Caco-2 (cell line): ENCODE measurements around the gene BICDL2. TPM values are rescaled to one million over a fixed set of nuclear protein-coding genes. Genes with fewer than 3 reads are reported as not detected.

Source experiments
- BruUV-seq: library from RNA; stranded (reverse); fragments of 400-500 nt; replicated peaks from 2 replicates; lab custom pipeline; 2021; lab: Mats Ljungman, UMichigan
- CTCF ChIA-PET: fragments of 300-600 bp; sonication (Branson Sonifier 250); formaldehyde crosslinking; loops from one replicate; lab custom pipeline; 2022; ENCODE audit warnings: antibody characterized with exemption; lab: Charles Lee
- POLR2A ChIA-PET: fragments of 300-600 bp; sonication (Branson Sonifier 250); formaldehyde crosslinking; loops from one replicate; lab custom pipeline; 2022; ENCODE audit warnings: antibody characterized with exemption; lab: Charles Lee
- DNase-seq, 2 experiments: peaks; one replicate each; pipeline versions ENCODE4 v3.0.0 to v3.0.0-alpha.2; 2020 to 2022
- H3K27me3 ChIP-seq: replicated peaks from 2 replicates; pipeline ENCODE4 v1.6.0; 2011; ENCODE audit warnings: low read length; ENCODE audit not compliant: control insufficient read depth, insufficient read depth
- H3K36me3 ChIP-seq: 2 replicates; pipeline ENCODE4 v1.5.1; 2011; ENCODE audit warnings: low read length; ENCODE audit not compliant: control insufficient read depth, insufficient read depth
- H3K4me1 ChIP-seq: fragments of 250-450 bp; sonication (Bioruptor Pico); 2 replicates; pipeline ENCODE4 v1.5.1; 2020; ENCODE audit warnings: mild to moderate bottlenecking
- H3K4me3 ChIP-seq: 2 replicates; pipeline ENCODE4 v1.5.1; 2011; ENCODE audit warnings: low read depth, mild to moderate bottlenecking, control low read depth, low read length
- H3K9me3 ChIP-seq: fragments of 250-450 bp; sonication (Bioruptor Pico); 2 replicates; pipeline ENCODE4 v1.5.1; 2020; ENCODE audit warnings: mild to moderate bottlenecking, moderate library complexity
- H3K27ac Mint-ChIP-seq: one replicate; pipeline ENCODE4 v1.8.0; 2022; ENCODE audit warnings: mixed read lengths; ENCODE audit not compliant: unreplicated experiment
- H3K27me3 Mint-ChIP-seq: one replicate; pipeline ENCODE4 v1.8.0; 2022; ENCODE audit warnings: mixed read lengths; ENCODE audit not compliant: insufficient read depth, unreplicated experiment
- H3K36me3 Mint-ChIP-seq: one replicate; pipeline ENCODE4 v1.8.0; 2022; ENCODE audit warnings: mild to moderate bottlenecking, mixed read lengths; ENCODE audit not compliant: insufficient read depth, unreplicated experiment
- H3K4me1 Mint-ChIP-seq: one replicate; pipeline ENCODE4 v1.8.0; 2022; ENCODE audit warnings: low read depth, mixed read lengths; ENCODE audit not compliant: unreplicated experiment
- H3K4me3 Mint-ChIP-seq: one replicate; pipeline ENCODE4 v1.8.0; 2022; ENCODE audit warnings: mild to moderate bottlenecking, moderate library complexity, mixed read lengths; ENCODE audit not compliant: unreplicated experiment
- H3K9me3 Mint-ChIP-seq: one replicate; pipeline ENCODE4 v1.8.0; 2022; ENCODE audit warnings: mixed read lengths; ENCODE audit not compliant: unreplicated experiment
- CTCF ChIP-seq, 2 experiments: fragments of 200-600 bp in 1 of 2; IDR thresholded peaks; 1 replicate in 1 of 2; 2 replicates in 1 of 2; pipeline versions ENCODE4 v1.5.1 to v1.8.0; 2011 to 2022; ENCODE audit warnings: antibody characterized with exemption in 1 of 2, control low read depth in 1 of 2, inconsistent platforms in 1 of 2, low read depth in 1 of 2, low read length in 1 of 2, mild to moderate bottlenecking in 1 of 2, moderate library complexity in 1 of 2; ENCODE audit not compliant: insufficient read depth in 1 of 2, severe bottlenecking in 1 of 2, unreplicated experiment in 1 of 2
- intact Hi-C: fragments of 100-400 bp; cut with micrococcal nuclease; formaldehyde crosslinking; loops from one replicate; pipeline ENCODE4 v1.10.0; 2022; ENCODE audit not compliant: unreplicated experiment
- total RNA-seq: library from RNA; stranded (reverse); gene quantifications from 2 replicates; pipeline ENCODE4 v1.2.3, GENCODE V29; 2022

Gene BICDL2
- total RNA-seq, 1 experiment from 2014 or later = 10.6 TPM

- no peak for DNase-seq
- no peak for TF ChIP-seq CTCF (IDR thresholded peaks at IDR 0.05; ENCODE audit: insufficient read depth in 1 of 2, low read depth in 1 of 2, low read length in 1 of 2, severe bottlenecking in 1 of 2, unreplicated experiment in 1 of 2)
- Mint-ChIP-seq H3K4me3 (no peak overlapping the region), H3K27ac (no peak overlapping the region), H3K4me1 (peaks cover 8% of the 10 kb centered on the region), H3K9me3 (no peaks in the 10 kb centered on the region), H3K36me3 (peaks cover 7% of the 10 kb centered on the region), H3K27me3 (no peaks in the 10 kb centered on the region)
- peaks cover 60% of the 10 kb centered on the region for H3K4me1 ChIP-seq
- no peaks in the 10 kb centered on the region for H3K36me3 ChIP-seq
- H3K27me3 ChIP-seq = no peaks in the 10 kb centered on the region
- ChIA-PET CTCF (no interaction called here), POLR2A (no interaction called here)
- BruUV-seq = no TSS peak
- H3K9me3 ChIP-seq = no peaks in the 10 kb centered on the region
- H3K4me3 ChIP-seq = no peak overlapping the region
- intact Hi-C loops = no loop called here
These were observed 22.6 kb downstream of the BICDL2 start for GRCh38 chr16:3013998-3014690.

- no TSS peak for BruUV-seq
- CTCF ChIA-PET = no interaction called here
- H3K4me3 Mint-ChIP-seq = no peak overlapping the region
- peaks cover 12% of the 10 kb centered on the region for H3K36me3 Mint-ChIP-seq
- peaks cover 8% of the 10 kb centered on the region for H3K4me1 Mint-ChIP-seq
- Histone ChIP-seq H3K4me1 (peaks cover 66% of the 10 kb centered on the region), H3K9me3 (no peaks in the 10 kb centered on the region), H3K36me3 (no peaks in the 10 kb centered on the region), H3K4me3 (no peak overlapping the region), H3K27me3 (no peaks in the 10 kb centered on the region)
- DNase-seq = no peak
- no peak for TF ChIP-seq CTCF (IDR thresholded peaks at IDR 0.05; ENCODE audit: insufficient read depth in 1 of 2, low read depth in 1 of 2, low read length in 1 of 2, severe bottlenecking in 1 of 2, unreplicated experiment in 1 of 2)
- H3K9me3 Mint-ChIP-seq = no peaks in the 10 kb centered on the region
- H3K27ac Mint-ChIP-seq = no peak overlapping the region
- POLR2A ChIA-PET = no interaction called here
- H3K27me3 Mint-ChIP-seq = no peaks in the 10 kb centered on the region
- intact Hi-C loops = no loop called here
These were observed 23.2 kb downstream of the BICDL2 start for GRCh38 chr16:3013491-3013951.

- intact Hi-C loops = no loop called here
- no peaks in the 10 kb centered on the region for H3K9me3 Mint-ChIP-seq
- DNase-seq = peak in 1 of 2 experiments; percentile 43
- peaks cover 69% of the 10 kb centered on the region for H3K4me1 ChIP-seq
- H3K27me3 ChIP-seq = no peaks in the 10 kb centered on the region
- no peak for TF ChIP-seq CTCF (IDR thresholded peaks at IDR 0.05; ENCODE audit: insufficient read depth in 1 of 2, low read depth in 1 of 2, low read length in 1 of 2, severe bottlenecking in 1 of 2, unreplicated experiment in 1 of 2)
- POLR2A ChIA-PET = no interaction called here
- CTCF ChIA-PET = no interaction called here
- no peak within 1 kb of the TSS for H3K4me3 ChIP-seq
- H3K4me1 Mint-ChIP-seq = peaks cover 14% of the 10 kb centered on the region
- H3K27ac Mint-ChIP-seq = peak within 1 kb of the TSS; percentile 50
- H3K36me3 ChIP-seq = no peaks in the 10 kb centered on the region
- H3K4me3 Mint-ChIP-seq = peak within 1 kb of the TSS; percentile 16
- H3K36me3 Mint-ChIP-seq = peaks cover 13% of the 10 kb centered on the region
- no peaks in the 10 kb centered on the region for H3K9me3 ChIP-seq
- no peaks in the 10 kb centered on the region for H3K27me3 Mint-ChIP-seq
- BruUV-seq = no TSS peak
These were observed 23.8 kb downstream of the BICDL2 start, which contains the start of gene CLDN9 for GRCh38 chr16:3012828-3013420. Gene CLDN9 (plus strand): TSS chr16:3012923. CDS start chr16:3013363, 440 bp downstream.
